GM21619 (cell line): ENCODE data around the gene PROK2.

Experiments
- ATAC-seq: cut with Tn5 transposase; IDR thresholded peaks from one replicate; pipeline ENCODE4 v1.9.1; 2021; ENCODE audit not compliant: unreplicated experiment

The PROK2 gene

DNA sequence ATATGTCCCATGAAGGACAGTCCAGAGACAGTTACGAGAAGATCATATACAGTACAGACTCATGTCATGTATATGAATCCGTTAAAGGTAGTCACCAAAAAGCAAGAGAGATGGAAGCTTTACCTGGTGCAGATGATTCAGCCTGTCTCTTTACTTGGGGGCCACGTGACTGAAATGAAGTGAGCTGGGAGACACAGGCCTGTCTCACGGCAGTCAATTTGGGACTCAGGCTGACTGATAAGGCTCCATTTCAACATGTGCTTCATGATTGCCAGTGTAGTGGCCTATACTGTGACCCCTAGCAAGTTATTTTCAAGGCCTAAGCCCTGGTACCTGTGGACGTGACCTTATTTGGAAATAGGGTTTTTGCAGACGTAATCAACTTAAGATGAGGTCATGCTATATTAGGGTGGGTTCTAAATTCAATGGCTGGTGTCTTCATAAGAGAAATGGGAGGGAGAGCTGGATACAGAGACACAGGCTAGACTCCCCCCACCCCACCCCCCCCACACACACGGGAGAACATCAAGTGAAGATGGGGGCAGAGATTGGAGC, 3.0 kb upstream of the PROK2 start:
- no peak for ATAC-seq

DNA sequence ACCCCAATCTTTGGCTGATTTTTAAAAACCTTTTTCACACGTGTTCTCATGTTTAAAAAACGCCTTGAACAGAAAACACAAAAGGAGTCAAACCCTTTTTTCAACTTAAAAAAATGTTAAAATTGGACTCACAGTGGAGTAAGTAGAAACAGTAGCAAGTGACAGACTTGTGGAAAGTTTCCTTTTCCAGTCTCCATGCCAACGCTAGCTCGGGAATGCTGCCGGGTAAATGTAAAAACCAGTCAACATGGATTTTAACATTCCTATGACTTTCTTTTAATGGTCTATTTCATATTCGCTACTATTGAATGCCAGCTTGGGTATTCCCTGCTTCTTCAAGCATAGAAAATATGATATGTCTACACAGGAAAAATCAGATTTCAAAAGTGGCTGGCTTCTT, 1.6 kb upstream of the PROK2 start:
- no peak for ATAC-seq

DNA sequence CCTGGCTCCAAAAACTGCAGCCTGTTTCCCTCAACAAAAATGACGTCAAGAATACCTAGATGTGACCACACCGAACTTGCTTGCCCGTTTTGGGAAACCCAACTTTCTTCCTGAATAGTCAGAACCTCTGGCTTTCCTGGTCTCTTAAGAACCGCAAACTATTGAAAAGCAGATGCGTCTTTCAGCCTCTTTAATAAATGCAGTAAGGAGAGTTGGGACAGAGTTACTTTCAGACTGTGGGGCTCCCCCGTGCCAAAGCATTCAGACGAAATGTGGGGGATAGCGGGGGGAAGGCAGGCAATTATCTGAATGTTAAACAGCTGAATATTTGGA, 1.2 kb upstream of the PROK2 start:
- no peak for ATAC-seq

DNA sequence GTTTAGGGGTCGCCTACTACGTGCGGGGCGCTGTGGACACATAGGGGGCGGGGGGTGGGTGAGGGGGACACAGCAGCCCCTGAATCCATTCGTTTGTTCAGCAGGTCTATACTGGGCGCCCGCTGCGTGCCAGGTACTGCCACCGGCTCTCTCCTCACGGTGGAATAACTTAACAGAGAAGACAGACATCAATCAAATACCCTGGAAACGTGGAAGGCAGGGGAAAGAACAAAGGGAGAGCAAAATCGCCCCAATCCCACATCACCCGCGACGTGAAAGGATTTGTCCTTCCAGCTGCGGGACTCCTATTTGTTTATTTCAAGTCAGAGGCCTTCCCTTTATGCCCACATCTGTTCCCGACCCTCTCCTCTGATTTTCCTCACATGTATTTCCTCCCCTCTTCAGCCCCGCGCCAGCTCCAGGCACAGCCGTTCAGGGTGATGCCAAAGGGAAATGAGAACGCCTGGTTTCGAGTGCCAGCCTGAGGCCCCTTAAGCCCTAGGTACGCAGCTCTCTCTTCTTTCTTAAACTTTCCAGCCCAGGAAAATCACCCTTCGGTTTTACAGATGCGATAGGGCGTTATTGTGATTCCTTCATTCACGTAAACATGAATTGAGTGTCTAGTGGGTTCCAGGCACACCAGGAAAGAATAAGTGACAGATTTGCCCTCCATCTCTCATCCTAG, 726 bp upstream of the PROK2 start:
- no peak for ATAC-seq

DNA sequence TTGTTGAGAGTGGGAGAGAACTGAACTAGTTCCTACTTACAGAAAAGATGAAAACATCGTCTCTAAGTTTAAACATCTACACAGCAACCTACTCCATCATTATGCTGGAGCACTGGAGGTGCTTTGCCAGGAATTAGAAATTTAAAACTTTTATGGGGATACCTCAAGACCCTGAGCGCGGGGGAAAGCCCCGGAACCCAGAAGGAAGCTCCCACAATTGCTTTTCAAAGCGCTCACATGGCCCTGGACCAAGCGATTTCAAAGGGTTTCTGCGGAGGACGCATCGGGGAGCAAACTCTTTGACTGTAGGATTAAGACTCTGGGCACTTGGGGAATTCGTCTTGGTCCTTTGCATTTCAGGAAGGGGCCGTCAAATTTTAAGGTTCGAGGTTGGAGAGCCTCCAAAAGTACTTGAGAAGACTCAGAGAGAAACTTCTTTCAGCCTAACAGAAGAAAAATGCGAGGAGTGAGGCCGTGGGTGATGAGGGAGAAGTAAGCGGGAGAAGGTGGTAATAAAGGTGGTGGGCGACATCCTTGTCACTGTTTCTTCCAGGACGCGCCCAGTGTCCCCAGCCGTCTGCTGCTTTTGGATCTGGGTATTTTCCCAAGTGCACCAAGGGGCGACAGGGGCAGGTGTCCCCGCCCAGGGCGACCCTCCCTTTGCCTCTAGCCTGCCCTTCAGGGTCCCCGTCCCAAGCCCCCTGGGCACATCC, 591 bp downstream of the PROK2 start:
- no peak for ATAC-seq

DNA sequence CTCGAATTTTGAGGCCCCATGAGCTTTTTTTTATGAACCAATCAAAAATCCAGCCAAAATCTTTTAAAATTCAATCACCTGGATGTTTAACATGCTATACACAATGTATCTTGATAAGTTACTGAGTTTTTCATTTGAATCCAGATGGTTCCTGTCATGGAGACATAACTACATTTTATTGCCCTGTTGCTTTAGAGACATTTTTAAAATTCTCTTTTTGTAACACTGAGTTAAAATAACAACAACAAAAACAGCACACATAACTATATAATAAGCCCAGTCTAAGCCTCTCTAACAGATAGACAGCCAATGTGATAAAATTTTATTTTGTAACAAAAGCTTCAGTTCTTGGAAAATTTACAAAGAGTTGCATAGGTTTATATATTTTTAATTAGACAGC, 1.8 kb downstream of the PROK2 start:
- ATAC-seq, result no peak

DNA sequence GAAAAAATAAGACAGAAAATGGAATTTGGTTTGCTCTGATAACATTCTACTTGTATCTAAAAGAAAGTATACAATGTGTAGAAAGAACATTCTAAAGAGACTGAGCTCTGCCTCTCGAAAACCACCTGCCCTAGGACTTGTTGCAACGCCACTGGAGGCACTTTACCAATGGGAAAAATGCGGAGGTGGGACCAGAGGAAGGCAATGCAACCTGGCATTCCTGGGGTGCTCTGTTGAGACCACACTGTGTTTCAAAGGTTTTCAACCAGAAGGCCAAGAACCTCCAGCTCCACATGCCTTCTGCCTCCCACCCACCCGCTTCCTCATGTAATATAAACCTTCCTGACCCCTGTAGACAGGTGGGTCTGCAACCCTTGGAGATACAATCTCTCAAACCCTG, 4.5 kb downstream of the PROK2 start:
- no peak for ATAC-seq

DNA sequence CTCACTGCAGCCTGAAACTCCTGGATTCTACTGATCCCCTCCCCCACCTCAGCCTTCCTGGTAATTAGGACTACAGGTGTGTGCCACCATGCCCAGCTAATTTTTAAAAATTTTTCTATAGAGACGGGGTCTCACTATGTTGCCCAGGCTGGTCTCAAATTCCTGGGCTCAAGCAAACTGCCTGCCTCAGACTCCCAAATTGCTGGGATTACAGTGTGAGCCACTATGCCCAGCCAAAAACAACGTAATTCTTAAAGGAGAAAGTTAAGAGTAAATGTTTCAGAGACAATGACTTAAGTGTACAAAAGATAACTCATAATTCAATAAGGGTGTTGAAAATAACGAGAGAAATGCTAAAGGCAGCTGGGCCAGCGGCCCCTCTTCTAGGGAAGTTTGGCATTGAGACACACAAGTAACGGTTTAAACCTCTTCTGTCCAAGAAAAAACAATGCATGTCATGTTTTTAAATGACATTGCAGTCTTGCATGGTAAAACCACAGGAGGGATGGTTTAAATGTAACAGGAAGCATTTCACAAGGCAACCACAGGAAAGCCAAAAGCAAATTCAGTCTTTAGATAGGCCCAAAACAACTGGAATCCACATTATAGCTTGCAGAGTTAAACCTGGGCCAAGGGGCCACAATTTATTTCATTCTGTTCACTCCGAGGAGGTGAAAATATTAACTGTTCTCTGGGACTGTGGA, 5.1 kb downstream of the PROK2 start:
- ATAC-seq, result no peak

DNA sequence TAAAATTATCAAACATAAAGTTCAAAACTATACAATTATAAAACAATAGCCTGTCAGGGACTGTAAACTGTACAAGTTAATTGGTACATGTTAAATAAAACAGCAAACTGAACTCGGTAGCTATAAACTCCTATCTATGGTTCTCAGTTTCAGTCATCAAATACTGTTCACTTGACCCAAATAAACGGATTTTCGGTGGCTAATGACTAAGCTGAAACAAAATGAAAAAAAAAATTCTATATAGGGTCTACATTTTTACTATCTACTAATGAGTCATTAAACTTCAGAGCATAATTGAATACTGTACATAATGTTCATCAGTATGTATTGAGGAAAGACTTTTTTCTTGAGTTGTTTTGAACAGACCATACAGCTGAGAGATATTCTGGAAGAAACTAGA, 6.6 kb downstream of the PROK2 start:
- no peak for ATAC-seq

DNA sequence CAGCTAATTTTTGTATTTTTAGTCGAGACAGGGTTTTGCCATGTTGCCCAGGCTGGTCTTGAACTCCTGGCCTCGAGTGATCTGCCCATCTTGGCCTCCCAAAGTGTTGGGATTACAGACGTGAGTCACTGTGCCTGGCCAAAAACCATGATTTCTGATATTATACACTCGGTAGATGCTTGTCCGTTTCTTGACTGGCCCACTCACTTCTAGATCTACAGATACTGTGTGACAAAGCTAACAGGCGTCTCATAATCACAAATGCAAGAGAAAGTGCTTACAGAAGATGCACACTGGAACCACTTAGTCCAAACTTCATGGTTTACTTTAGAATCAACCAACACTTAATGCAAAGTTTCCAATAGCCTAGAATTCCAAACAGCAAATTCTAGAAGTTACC, 8.4 kb downstream of the PROK2 start:
- ATAC-seq, result no peak

DNA sequence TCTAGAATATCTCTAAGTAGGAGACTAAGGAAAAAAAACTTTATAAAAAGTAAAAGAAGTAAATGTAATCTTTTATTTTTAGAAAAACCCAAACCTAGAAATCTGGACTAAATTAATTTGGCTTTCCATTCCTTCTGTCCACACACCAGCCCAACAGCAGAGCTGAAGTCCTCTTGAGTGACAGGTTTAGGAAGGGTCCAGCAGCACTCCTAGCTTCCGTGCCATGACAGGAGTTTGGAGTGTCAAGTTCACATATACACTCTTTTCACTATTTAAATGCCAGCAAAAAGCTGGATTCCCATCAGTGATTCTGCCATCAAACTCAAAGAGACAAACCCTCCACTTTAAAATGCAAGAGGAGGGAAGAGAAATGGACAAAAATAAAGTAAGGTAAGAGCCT, 13.1 kb downstream of the PROK2 start:
- no peak for ATAC-seq

DNA sequence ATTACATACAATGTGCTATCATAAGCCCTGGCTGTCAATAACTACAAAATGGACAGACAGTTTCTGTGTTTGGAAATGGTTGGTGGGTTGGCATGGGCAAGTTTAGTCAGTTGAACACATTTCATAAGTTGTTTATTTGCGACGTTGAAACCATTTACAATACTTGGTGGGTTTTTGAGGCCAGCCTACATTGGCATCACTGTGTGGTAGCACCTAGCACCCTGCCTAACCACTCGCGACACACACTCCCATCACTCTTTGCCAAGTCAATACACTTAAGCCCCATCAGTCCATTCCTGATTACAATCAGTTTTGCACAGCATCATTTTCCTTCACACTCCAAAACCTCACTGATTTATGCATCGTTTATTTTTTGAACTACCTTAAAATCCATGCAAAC, 13.8 kb downstream of the PROK2 start:
- no peak for ATAC-seq

DNA sequence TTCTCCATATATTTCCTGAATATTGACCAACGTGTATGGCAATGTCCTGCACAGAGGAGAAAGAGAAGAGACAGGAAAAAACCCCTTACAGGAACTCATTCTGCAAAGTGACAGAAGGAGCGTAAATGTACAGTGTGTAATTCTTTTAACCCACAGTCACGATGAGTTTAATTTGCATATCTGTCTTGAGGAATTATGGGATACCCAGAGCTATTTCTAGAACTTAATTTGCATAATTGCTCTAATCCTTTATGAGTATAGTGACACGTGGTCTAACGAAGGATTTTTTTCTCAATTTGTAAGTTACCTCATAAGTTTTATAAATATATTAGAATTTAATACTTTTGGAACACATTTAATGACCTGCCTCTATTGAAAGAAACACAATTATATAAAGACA, 21.5 kb downstream of the PROK2 start:
- no peak for ATAC-seq

DNA sequence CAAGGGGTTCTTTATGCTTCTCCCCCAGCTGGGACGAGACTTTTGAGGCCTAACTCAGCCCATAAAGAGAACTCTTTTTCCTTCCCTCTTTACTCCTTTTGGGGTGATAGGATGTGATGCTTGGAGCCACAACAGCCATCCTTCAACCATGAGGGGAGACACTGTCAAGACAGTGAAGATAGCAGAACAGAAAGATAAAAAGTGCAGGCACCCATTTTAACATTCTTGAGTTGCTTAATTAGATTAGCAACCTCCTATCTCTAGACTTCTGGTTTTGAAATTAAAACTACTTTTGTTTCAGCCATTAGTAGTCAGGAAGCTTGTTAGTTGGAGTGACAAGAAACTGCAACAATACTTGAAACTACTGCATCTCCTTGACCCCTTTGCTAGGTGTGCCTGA, 24.8 kb downstream of the PROK2 start:
- ATAC-seq, result no peak

DNA sequence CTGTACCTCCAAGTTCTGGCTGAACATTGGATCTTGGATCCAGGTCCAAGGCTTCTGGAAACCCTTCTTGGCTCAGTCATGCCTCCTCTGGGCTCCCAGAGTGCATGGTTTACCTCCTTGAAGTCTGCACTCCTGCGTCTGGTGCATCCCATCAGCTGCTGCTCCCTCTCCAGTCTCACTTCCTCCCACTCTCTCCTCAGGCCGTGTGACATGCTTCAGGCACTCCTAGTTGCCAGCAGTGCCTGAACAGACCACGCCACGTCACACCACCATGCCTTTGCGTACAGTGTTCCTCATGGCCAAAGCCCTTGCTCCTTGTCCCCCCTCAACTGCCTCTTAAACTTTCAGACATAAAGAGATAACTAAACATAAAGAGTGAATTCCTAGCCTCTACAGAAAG, 25.5 kb downstream of the PROK2 start:
- no peak for ATAC-seq

DNA sequence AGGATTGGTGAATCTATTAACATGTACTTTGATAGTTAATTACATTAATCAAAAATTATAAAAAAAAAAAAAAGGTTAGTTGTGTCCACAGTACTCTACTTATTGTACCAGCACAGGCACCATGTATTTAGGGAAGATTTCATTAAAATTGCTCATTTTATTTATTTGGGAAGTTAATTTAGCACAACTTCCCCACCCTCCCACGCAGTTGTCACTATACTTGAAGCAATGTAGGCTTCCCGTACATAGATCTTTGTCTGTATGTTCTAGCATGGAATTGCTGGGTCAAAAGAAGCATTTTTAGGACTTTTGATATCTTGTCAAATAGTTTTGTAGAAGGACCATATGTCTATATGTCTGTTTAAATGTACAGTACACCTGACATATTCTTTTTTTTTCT, 26.9 kb downstream of the PROK2 start:
- no peak for ATAC-seq

DNA sequence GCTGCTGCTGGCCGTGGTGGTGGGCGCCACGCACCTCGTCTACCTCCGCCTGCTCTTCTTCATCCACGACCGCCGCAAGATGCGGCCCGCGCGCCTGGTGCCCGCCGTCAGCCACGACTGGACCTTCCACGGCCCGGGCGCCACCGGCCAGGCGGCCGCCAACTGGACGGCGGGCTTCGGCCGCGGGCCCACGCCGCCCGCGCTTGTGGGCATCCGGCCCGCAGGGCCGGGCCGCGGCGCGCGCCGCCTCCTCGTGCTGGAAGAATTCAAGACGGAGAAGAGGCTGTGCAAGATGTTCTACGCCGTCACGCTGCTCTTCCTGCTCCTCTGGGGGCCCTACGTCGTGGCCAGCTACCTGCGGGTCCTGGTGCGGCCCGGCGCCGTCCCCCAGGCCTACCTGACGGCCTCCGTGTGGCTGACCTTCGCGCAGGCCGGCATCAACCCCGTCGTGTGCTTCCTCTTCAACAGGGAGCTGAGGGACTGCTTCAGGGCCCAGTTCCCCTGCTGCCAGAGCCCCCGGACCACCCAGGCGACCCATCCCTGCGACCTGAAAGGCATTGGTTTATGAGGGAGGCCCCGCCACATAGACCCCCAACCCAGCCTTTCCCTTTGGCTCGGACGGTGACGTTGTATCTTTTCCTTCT, 30.2 kb downstream of the PROK2 start:
- no peak for ATAC-seq

DNA sequence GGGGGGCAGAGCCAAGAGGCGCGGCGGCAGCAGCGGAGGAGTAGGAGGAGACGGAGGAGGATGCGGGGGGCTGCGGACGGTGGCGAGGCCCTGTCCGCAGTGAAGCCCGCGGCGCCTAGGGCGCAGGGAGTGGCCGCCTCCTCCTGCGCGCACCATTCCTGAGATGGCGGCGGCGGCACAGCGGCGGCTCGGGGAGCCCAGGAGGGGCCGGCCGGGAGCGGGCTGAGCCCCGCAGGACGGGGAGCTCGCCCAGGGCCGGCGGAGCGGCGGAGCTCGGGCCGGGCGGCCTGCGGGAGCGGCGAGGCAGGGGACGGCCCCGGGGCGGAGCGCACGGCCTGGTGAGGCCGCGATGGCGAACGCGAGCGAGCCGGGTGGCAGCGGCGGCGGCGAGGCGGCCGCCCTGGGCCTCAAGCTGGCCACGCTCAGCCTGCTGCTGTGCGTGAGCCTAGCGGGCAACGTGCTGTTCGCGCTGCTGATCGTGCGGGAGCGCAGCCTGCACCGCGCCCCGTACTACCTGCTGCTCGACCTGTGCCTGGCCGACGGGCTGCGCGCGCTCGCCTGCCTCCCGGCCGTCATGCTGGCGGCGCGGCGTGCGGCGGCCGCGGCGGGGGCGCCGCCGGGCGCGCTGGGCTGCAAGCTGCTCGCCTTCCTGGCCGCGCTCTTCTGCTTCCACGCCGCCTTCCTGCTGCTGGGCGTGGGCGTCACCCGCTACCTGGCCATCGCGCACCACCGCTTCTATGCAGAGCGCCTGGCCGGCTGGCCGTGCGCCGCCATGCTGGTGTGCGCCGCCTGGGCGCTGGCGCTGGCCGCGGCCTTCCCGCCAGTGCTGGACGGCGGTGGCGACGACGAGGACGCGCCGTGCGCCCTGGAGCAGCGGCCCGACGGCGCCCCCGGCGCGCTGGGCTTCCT, 31.0 kb downstream of the PROK2 start, which contains the start of gene GPR27:
GPR27 (plus strand) TSS at position 155 of the 909 bp plus-strand sequence; CDS start at position 350, 195 bp downstream.
- ATAC-seq, result no peak

DNA sequence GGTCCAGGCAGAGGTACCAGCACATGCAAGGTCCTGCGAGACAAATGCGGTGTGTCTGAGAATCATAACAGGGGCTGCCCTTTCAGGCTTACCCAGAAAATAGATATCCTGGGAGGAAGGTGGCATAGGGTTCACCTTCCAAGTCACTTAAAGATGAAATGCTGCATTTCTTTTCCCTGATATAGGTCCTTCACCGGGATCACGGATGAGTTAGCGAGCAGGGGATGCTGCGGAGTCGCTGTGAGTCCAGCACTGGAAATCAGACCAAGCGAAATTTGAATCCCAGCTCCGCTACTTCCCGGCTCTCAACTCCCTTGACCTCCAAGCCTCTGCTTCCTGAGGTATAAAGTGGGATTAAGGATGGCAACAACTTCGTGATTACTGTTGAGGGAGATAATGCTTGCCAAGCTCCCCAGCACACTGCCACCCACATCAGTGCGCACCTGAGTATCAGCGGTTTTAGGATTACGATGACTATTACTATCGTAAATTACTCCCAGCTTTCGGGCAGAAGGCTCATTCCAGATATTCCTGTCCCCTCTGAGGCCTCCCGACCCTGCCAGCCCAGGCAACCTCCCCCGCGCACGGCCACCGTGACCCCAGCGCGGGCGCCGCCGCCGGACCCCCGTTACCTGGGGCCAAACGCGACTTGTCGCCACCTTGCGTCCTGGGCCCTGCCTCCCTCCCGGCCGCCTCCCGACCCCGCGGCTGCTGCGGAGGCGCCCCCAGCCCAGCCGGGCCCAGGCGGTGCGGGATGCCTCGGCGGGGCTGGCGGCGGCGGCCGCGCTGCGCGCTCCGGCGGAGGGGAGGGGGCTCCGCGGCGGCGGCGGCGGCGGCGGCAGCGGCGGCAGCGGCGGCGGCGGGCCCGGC, 31.9 kb downstream of the PROK2 start:
- ATAC-seq, result no peak

DNA sequence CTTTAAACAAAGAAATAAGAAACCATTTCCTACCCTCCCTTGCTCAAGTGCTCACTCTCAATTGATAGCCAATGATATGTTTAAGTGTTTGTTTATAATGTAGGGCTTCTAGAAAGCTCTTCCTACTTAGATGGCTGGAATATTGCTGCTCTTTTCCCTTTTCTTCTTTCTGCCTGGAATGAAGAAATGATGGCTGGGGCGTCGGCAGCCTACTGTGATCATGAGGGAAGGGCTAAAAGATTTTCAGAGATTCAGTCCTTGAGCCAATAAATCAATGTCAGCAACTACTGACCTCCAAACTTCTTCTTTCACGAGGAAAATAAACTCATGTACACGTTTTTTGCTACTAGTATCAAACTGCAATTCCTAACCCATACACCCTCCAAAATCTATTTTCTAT, 33.3 kb downstream of the PROK2 start:
- ATAC-seq, result no peak
